HepG2 (cell line): ENCODE measurements around the gene AKR7A3. TPM values are rescaled to one million over a fixed set of nuclear protein-coding genes. Genes with fewer than 3 reads are reported as not detected.

Experiments used
- ATAC-seq: fragments of 200-7000 bp; cut with Tn5 transposase; 3 replicates; pipeline ENCODE4 v1.9.1; 2020; ENCODE audit warnings: mild to moderate bottlenecking, moderate library complexity
- BruUV-seq: library from RNA; stranded (reverse); fragments of 400-500 nt; replicated peaks from 2 replicates; lab custom pipeline; 2021; lab: Mats Ljungman, UMichigan
- CTCF ChIA-PET: fragments of 300-600 bp; formaldehyde crosslinking; extraction: SDS; loops from one replicate; lab custom pipeline; 2021; ENCODE audit warnings: low total read pairs, inconsistent platforms, low intra/inter-chr PET ratio; lab: Yijun Ruan, JAX
- POLR2A ChIA-PET: fragments of 350-600 bp; sonication (Branson Sonifier 250); formaldehyde crosslinking; loops from one replicate; lab custom pipeline; 2020; ENCODE audit warnings: antibody characterized with exemption, inconsistent platforms; lab: Yijun Ruan, JAX
- DNase-seq: peaks from one replicate; pipeline ENCODE4 v3.0.0-alpha.2; 2015; ENCODE audit warnings: low spot score
- FAIRE-seq: peaks from 3 replicates; lab custom pipeline; 2011; peaks lifted over from hg19 to GRCh38; lab: Jason Lieb, UNC
- H2AFZ ChIP-seq: one replicate; pipeline ENCODE4 v1.6.1; 2011; ENCODE audit warnings: low read length, inconsistent platforms
- H3K27ac ChIP-seq: fragments of 300-600 bp; 3 replicates; pipeline ENCODE4 v1.8.0; 2011; ENCODE audit warnings: mixed run types, mild to moderate bottlenecking, mixed read lengths, low read length, inconsistent platforms; ENCODE audit not compliant: insufficient read depth; ENCODE audit errors: extremely low read length
- H3K27me3 ChIP-seq, 2 experiments: fragments of 200-600 bp in 1 of 2; 2 replicates in 1 of 2; 3 replicates in 1 of 2; pipeline versions ENCODE4 v1.6.0 to v1.8.0; 2011; ENCODE audit warnings: low read length in 2 of 2, mild to moderate bottlenecking in 2 of 2, moderate library complexity in 2 of 2, inconsistent platforms in 1 of 2; ENCODE audit not compliant: insufficient read depth in 2 of 2, control insufficient read depth in 1 of 2
- H3K36me3 ChIP-seq, 2 experiments: fragments of 200-600 bp in 1 of 2; replicated peaks in 1 of 2; 2 replicates in 1 of 2; 3 replicates in 1 of 2; pipeline versions ENCODE4 v1.5.1 to v1.8.0; 2011; ENCODE audit warnings: low read length in 2 of 2, inconsistent platforms in 1 of 2; ENCODE audit not compliant: insufficient read depth in 2 of 2, control insufficient read depth in 1 of 2
- H3K4me1 ChIP-seq: 2 replicates; pipeline ENCODE4 v1.5.1; 2012; ENCODE audit warnings: low read length, inconsistent platforms; ENCODE audit not compliant: insufficient read depth
- H3K4me2 ChIP-seq: 2 replicates; pipeline ENCODE4 v1.6.0; 2011; ENCODE audit warnings: low read depth, low read length, inconsistent platforms
- H3K4me3 ChIP-seq, 3 experiments: fragments of 200-600 bp in 1 of 3; sonication (generic), shearing (Covaris generic) in 1 of 3; replicated peaks in 1 of 3; 2 replicates each; pipeline ENCODE4 v1.5.1; 2011 to 2016; ENCODE audit warnings: low read length in 3 of 3, inconsistent platforms in 2 of 3, low read depth in 2 of 3, mild to moderate bottlenecking in 2 of 3, control low read depth in 1 of 3, mixed read lengths in 1 of 3; ENCODE audit not compliant: insufficient read depth in 1 of 3
- H3K79me2 ChIP-seq: one replicate; pipeline ENCODE4 v1.6.1; 2011; ENCODE audit warnings: low read length, inconsistent platforms; ENCODE audit not compliant: insufficient read depth
- H3K9ac ChIP-seq: 2 replicates; pipeline ENCODE4 v1.6.0; 2011; ENCODE audit warnings: mild to moderate bottlenecking, low read depth, low read length, inconsistent platforms; ENCODE audit not compliant: insufficient read depth
- H3K9me3 ChIP-seq: 2 replicates; pipeline ENCODE4 v1.5.1; 2012; ENCODE audit warnings: mild to moderate bottlenecking, low read length
- H4K20me1 ChIP-seq: 2 replicates; pipeline ENCODE4 v1.6.0; 2011; ENCODE audit warnings: inconsistent platforms, mild to moderate bottlenecking, low read length, moderate library complexity; ENCODE audit not compliant: insufficient read depth
- ATF2 ChIP-seq: sonication (generic); formaldehyde crosslinking; IDR thresholded peaks from 2 replicates; pipeline ENCODE4 v1.4.0; 2020; ENCODE audit warnings: missing genetic modification reagents
- BHLHE40 ChIP-seq: IDR thresholded peaks from 2 replicates; pipeline ENCODE4 v1.6.1; 2011; ENCODE audit warnings: low read length, improper control_type of control experiment
- GATAD1 ChIP-seq: IDR thresholded peaks from 2 replicates; pipeline ENCODE4 v1.6.1; 2016; ENCODE audit warnings: missing genetic modification reagents, missing compliant biosample characterization
- PRMT3 ChIP-seq: sonication (generic); formaldehyde crosslinking; IDR thresholded peaks from 2 replicates; pipeline ENCODE4 v1.8.1; 2022; ENCODE audit warnings: low read depth, mild to moderate bottlenecking, moderate library complexity, missing genetic modification reagents, borderline replicate concordance
- SCMH1 ChIP-seq: sonication (generic); formaldehyde crosslinking; IDR thresholded peaks from 2 replicates; pipeline ENCODE4 v1.9.0; 2021; ENCODE audit warnings: missing genetic modification reagents, mild to moderate bottlenecking, borderline replicate concordance
- SP5 ChIP-seq: IDR thresholded peaks from 2 replicates; pipeline ENCODE4 v1.6.1; 2016; ENCODE audit warnings: low read depth, borderline replicate concordance
- ZBTB1 ChIP-seq: sonication (generic); formaldehyde crosslinking; IDR thresholded peaks from 2 replicates; pipeline ENCODE4 v1.4.0; 2020; ENCODE audit warnings: missing genetic modification reagents, borderline replicate concordance
- ZFX ChIP-seq: sonication (generic); formaldehyde crosslinking; IDR thresholded peaks from 2 replicates; pipeline ENCODE4 v1.4.0; 2020; ENCODE audit warnings: mild to moderate bottlenecking, low read depth, missing genetic modification reagents, moderate library complexity
- ZNF263 ChIP-seq: sonication (generic); formaldehyde crosslinking; IDR thresholded peaks from 2 replicates; pipeline ENCODE4 v1.4.0; 2020; ENCODE audit warnings: missing genetic modification reagents
- ZNF331 ChIP-seq: sonication (generic); formaldehyde crosslinking; IDR thresholded peaks from 2 replicates; pipeline ENCODE4 v1.4.0; 2020; ENCODE audit warnings: missing genetic modification reagents
- ZNF343 ChIP-seq: sonication (generic); formaldehyde crosslinking; IDR thresholded peaks from 2 replicates; pipeline ENCODE4 v1.4.0; 2020; ENCODE audit warnings: mild to moderate bottlenecking, missing genetic modification reagents
- ZNF850 ChIP-seq: sonication (generic); formaldehyde crosslinking; conservative IDR thresholded peaks from 2 replicates; pipeline ENCODE4 v1.9.0; 2021; ENCODE audit warnings: mild to moderate bottlenecking, missing genetic modification reagents
- WGBS: methylation state at CpG from one replicate; pipeline ENCODE4 v1.1.6; 2017; ENCODE audit warnings: low lambda C conversion rate; 5-methylcytosine and 5-hydroxymethylcytosine counted together
- in situ Hi-C: cut with HindIII; loops from 2 replicates; pipeline ENCODE4 v1.10.0; 2017; ENCODE audit warnings: low pct_unique_long_range_greater_than_20kb; ENCODE audit not compliant: extremely low pct_ligation_motif_present
- intact Hi-C: fragments of 100-400 bp; cut with micrococcal nuclease; formaldehyde crosslinking; loops from one replicate; pipeline ENCODE4 v1.10.0; 2022; ENCODE audit not compliant: unreplicated experiment
- polyA plus RNA-seq, 8 experiments: library from polyadenylated mRNA; depleted of rRNA in 3 of 8; stranded (reverse) in 7 of 8; unstranded in 1 of 8; fragments of >200 nt; fragmentation: Illumina TruSeq in 4 of 8; extraction: Trizol in 4 of 8; gene quantifications; 2 replicates each; pipeline versions ENCODE4 v1.2.1 to v1.2.3, GENCODE V29; 2011 to 2016; ENCODE audit warnings: low read depth in 4 of 8, missing spikeins in 1 of 8, mixed read lengths in 1 of 8; ENCODE audit not compliant: insufficient read depth in 1 of 8
- total RNA-seq, 5 experiments: library from RNA; depleted of rRNA; stranded (reverse); fragments of >200 nt; fragmentation: Illumina TruSeq; extraction: Trizol; gene quantifications; 2 replicates each; pipeline ENCODE4 v1.2.3, GENCODE V29; 2016; ENCODE audit warnings: low read depth in 1 of 5
- TF ChIP-seq, protein P1 (sequence below): sonication (generic); formaldehyde crosslinking; IDR thresholded peaks from 2 replicates; pipeline ENCODE4 v1.5.0; 2020; ENCODE audit warnings: missing genetic modification reagents
- TF ChIP-seq, protein P2 (sequence below): sonication (generic); formaldehyde crosslinking; IDR thresholded peaks from 2 replicates; pipeline ENCODE4 v1.4.0; 2020; ENCODE audit warnings: mild to moderate bottlenecking, missing genetic modification reagents

The AKR7A3 gene
- total and polyA plus RNA-seq, 2 of the 13 experiments (the other 11 are each of a cell fraction or from before 2014, with no cell fraction given) = 0.58 to 1.00 TPM

DNA sequence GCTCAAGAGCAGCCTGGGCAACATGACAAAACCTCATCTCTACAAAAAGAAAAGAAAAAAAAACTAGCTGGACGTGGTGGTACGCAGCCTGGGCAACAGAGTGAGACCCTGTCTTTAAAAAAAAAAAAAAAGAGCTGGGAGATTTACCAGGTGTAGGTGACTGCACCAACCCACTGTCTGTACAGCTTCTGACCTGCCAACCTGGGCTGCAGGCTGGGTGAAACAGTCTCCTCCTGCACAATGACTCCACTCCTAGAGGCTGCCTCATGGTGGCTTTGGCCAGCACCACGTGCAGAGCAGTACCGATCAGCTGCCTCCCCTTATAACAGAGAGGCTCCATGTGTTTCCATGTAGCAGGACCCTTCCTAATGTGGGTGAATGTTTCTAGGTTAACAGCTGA lies 33.3 kb downstream of the AKR7A3 start:
- H3K4me3 ChIP-seq = no peak overlapping the region
- no peak for ATAC-seq
- no peak for DNase-seq
- peaks cover 53% of the 10 kb centered on the region for H3K79me2 ChIP-seq
- in situ Hi-C loops (no loop called here), intact Hi-C loops (no loop called here)
- BruUV-seq = no TSS peak
- peaks cover 27 to 56% of the 10 kb centered on the region in 2 experiments for H3K36me3 ChIP-seq
- no peak overlapping the region for H3K27ac ChIP-seq
- H3K9me3 ChIP-seq = no peaks in the 10 kb centered on the region
- no peaks in the 10 kb centered on the region; a peak in 1 of 5 replicates for H3K27me3 ChIP-seq
- TF ChIP-seq, protein P1, sequence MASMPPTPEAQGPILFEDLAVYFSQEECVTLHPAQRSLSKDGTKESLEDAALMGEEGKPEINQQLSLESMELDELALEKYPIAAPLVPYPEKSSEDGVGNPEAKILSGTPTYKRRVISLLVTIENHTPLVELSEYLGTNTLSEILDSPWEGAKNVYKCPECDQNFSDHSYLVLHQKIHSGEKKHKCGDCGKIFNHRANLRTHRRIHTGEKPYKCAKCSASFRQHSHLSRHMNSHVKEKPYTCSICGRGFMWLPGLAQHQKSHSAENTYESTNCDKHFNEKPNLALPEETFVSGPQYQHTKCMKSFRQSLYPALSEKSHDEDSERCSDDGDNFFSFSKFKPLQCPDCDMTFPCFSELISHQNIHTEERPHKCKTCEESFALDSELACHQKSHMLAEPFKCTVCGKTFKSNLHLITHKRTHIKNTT (CRISPR knock-in tag) = no peak
- TF ChIP-seq ZFX (CRISPR knock-in tag) = no peak
- no peak for TF ChIP-seq ZNF263 (CRISPR knock-in tag)
- H2AFZ ChIP-seq = no peak overlapping the region
- 100% methylated on average over 3 of the region's 4 CpGs for WGBS
- no peak overlapping the region for H3K4me2 ChIP-seq
- no peak overlapping the region for H3K9ac ChIP-seq
- H4K20me1 ChIP-seq = peaks cover 4% of the 10 kb centered on the region
- peaks cover 25% of the 10 kb centered on the region for H3K4me1 ChIP-seq
- POLR2A ChIA-PET = interaction anchor here (1.4 kb wide), 1 partner anchor 57 kb away, joined by 5 read pairs; the partner anchor contains the start of genes AKR7A2 and SLC66A1
- FAIRE-seq = no peak
- CTCF ChIA-PET = no interaction called here

GRCh38 chr1:19254416-19254815 lies 34.2 kb downstream of the AKR7A3 start:
- Histone ChIP-seq H3K27ac (no peak overlapping the region), H3K4me2 (no peak overlapping the region)
- FAIRE-seq = no peak
- CTCF ChIA-PET = no interaction called here
- no peak for ATAC-seq
- TF ChIP-seq ZNF343 (CRISPR knock-in tag) (no peak), ATF2 (CRISPR knock-in tag) (no peak), GATAD1 (CRISPR knock-in tag) (no peak), PRMT3 (CRISPR knock-in tag) (no peak), SCMH1 (CRISPR knock-in tag) (no peak), ZNF850 (CRISPR knock-in tag) (no peak), SP5 (CRISPR knock-in tag) (no peak), BHLHE40 (no peak), ZNF331 (CRISPR knock-in tag) (no peak), ZBTB1 (no peak)
- TF ChIP-seq, protein P2, sequence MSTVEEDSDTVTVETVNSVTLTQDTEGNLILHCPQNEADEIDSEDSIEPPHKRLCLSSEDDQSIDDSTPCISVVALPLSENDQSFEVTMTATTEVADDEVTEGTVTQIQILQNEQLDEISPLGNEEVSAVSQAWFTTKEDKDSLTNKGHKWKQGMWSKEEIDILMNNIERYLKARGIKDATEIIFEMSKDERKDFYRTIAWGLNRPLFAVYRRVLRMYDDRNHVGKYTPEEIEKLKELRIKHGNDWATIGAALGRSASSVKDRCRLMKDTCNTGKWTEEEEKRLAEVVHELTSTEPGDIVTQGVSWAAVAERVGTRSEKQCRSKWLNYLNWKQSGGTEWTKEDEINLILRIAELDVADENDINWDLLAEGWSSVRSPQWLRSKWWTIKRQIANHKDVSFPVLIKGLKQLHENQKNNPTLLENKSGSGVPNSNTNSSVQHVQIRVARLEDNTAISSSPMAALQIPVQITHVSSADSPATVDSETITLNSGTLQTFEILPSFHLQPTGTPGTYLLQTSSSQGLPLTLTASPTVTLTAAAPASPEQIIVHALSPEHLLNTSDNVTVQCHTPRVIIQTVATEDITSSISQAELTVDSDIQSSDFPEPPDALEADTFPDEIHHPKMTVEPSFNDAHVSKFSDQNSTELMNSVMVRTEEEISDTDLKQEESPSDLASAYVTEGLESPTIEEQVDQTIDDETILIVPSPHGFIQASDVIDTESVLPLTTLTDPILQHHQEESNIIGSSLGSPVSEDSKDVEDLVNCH (CRISPR knock-in tag) = no peak
- TF ChIP-seq, all 625 proteins: peak for 0
- Histone ChIP-seq H3K27me3 (no peaks in the 10 kb centered on the region; a peak in 1 of 5 replicates), H4K20me1 (peaks cover 4% of the 10 kb centered on the region), H3K4me3 (no peak overlapping the region), H3K4me1 (peaks cover 34% of the 10 kb centered on the region), H3K79me2 (peaks cover 59% of the 10 kb centered on the region), H2AFZ (no peak overlapping the region), H3K36me3 (peaks cover 25 to 49% of the 10 kb centered on the region in 2 experiments), H3K9me3 (no peaks in the 10 kb centered on the region), H3K9ac (no peak overlapping the region)
- intact Hi-C loops = no loop called here
- BruUV-seq = no TSS peak
- in situ Hi-C loops = no loop called here
- DNase-seq = no peak
- POLR2A ChIA-PET = interaction anchor here (1.4 kb wide), 1 partner anchor 58 kb away, joined by 5 read pairs; the partner anchor contains the start of genes AKR7A2 and SLC66A1
